Stimulated activated CD4-positive, alpha-beta T cell treated with anti-CD3 and anti-CD28 coated beads, Interleukin-1b, Interleukin-23, amount 100 ng/mL, for 1 hour (primary cell): ENCODE results near the gene TSGA10.
"Not testable (repeated sequence)": the region's sequence is repeated elsewhere in the genome, so short reads cannot be mapped to it uniquely, and the experiment has no call there.

Experiments
- DNase-seq, 2 donors: peaks; one replicate each; pipeline ENCODE4 v3.0.0-alpha.2; 2020; ENCODE audit warnings: low read depth in 2 of 2

The TSGA10 gene

DNA sequence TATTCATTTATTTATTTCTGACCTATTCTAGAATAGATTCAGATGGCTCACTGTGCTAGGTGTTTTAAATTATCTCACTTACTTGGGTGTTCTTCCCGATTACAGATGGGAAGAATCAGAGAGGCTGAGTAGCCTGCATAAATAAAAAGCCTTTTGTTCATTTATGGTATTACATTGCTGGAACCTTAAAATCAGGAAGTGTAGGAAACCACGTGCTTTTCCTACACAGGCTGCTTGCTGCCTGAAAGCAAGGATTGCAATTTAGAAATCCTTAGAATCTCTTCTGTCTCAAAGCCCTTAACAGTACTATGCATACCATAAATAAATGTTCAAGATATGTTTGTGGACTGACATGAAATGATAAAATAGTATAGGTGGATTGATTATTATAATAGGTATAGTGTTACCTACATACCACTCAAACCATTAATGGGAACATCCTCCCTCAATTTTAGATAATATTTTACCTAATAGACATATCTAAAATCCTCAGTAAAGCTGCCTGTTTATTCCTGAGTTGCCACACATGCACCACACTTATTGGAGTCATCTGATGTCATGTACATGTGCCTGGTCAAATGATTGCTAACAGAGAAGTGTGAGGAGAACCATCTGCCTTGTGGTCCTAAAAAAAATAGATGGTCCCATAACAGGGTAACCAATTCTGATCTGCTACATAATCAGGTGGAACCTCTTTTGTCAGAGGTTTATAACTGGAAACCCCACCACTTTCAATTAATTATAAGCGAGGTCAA, 86.7 kb downstream of the TSGA10 start:
- DNase-seq: no peak

DNA sequence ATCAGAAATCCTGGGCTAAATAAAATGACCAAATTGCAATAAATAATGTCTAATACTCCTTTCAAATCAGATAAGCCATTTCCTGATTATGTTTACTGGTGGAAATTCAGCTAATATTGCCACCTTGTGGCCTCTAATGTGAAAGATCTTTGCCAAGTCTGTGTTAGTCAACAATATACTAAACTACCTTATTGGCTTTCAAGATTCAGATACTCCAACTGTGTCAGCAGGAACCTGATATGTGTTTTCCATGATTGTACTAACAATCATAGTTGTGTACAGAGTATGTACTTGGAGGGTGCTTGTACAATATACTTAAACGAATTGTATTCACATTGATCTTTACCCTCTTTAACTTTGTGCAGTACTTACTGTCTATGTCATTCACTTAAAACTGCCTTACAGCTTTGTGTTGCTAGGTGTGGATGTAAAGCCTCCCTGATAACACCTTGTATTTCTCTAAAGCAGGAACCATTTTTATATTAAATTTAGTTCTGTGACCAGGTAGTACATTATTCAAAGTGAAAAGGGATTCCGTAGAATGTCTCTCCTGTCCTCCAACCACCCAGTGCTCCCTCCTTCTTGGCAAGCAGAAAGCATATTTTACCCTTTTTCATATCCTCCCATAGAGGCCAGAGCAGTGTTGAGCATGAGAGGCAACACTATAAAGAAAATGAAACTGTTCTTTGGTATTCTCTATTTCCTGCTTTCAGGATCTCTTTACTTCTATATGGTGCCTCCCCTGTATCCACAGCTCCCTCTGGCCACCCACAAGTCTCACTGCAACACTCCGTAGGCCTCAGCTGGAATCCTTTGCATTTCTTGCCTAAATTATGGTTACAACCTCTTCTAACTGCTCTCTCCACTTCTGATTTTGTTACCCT, 88.4 kb downstream of the TSGA10 start:
- no peak for DNase-seq

DNA sequence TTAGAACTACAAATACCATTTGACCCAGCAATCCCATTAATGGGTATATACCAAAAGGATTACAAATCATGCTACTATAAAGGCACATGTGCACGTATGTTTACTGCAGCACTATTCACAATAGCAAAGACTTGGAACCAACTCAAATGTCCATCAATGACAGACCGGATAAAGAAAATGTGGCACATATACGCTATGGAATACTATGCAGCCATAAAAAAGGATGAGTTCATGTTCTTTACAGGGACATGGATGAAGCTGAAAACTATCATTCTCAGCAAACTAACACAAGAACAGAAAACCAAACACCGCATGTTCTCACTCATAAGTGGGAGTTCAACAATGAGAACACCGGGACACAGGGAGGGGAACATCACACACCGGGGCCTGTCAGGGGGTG, 105.6 kb downstream of the TSGA10 start:
- not testable (repeated sequence) for DNase-seq

DNA sequence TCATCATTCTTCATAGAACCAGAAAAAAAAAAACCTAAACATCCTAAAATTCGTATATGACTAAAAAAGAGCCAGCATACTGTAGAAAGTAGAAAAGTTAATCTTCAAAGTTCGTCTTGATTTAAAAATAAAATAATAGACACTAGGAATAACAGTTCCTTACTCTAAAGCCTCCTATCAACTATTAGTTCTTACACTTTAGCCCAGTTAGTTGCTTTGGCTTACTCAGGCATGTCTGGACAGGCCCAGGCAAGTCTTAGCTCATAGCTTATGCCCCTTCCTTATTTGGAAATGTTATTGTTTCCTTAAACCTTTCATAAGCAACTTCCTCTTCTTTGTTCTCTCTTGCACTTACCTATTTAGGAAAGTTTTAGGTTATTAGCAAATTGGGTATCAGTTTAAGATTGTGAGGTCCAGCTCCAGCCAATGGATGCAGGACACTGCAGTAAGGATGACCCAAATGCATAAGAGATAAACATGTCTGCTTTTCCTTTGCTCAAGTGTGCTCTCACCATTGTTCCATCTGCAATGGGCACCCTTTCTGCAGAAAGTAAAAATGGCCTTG, 113.9 kb downstream of the TSGA10 start:
- not testable (repeated sequence) for DNase-seq

DNA sequence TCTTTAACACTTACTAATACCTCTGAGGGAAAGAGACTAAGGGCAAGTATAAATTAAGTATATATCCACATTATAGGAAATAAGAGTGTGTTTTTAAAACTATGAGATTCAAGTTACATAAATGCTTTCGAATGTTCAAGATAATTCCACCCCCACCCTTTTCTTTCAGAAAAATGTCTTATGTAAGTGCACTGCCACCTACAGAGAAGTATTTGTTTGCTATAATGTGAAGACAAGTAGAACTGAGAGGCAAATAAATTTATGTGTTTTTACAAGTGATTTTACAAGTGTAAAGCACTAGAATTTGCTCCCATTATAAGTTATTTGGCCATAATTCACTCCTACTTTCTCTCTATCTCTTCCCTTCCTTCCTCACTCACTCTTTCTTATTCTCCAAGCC, 118.8 kb downstream of the TSGA10 start:
- DNase-seq: no peak

DNA sequence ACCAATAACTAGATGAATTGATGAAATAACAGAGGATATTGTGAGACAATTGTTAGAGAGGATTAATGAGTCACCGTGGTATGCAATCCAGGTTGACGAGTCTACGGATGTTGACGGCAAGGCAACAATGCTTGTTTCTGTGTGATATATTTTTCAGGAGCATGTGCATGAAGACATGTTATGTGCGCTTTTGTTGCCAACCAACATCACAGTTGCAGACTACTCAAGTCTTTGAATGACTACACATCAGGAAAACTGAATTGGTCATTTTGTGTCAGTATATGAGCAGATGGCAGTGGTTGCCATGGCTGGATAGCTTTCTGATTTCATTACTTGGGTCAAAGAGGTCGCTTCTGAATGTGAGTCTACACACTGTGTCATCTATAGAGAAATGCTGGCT, 122.0 kb downstream of the TSGA10 start:
- no peak for DNase-seq

DNA sequence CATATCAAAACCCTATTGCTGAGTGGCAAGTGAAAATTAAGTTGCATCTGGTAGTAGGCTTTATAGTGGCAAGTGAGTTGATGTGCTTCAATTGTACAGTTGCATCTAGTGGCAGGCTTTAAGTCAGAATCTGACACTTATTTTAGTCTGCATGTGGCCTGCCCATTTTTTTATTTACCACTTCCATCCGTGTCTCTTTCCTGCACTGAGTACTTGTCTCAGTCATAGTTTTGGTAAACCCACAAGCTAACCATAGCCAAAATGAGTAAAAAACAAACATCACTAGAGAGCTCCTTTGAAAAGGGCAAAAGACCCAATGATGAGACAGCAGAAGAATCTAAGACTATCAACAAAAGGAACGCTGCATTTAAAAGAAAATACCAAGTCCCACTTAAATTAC, 122.7 kb downstream of the TSGA10 start:
- no peak for DNase-seq

DNA sequence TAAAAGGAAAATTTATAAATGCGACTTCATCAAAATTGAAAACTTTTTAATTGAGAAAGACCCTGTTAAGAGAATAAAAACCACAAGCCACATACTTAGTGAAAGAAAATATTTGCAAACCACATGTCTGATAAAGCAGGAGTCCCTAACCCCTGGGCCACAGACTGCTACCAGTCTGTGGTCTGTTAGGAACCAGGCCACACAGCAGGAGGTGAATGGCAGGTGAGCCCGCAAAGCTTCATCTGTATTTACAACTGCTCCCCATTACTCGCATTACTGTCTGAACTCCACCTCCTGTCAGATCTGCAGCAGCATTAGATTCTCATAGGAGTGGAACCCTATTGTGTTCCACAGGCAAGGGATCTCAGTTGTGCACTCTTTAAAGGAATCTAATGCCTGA, 123.3 kb downstream of the TSGA10 start:
- no peak for DNase-seq

DNA sequence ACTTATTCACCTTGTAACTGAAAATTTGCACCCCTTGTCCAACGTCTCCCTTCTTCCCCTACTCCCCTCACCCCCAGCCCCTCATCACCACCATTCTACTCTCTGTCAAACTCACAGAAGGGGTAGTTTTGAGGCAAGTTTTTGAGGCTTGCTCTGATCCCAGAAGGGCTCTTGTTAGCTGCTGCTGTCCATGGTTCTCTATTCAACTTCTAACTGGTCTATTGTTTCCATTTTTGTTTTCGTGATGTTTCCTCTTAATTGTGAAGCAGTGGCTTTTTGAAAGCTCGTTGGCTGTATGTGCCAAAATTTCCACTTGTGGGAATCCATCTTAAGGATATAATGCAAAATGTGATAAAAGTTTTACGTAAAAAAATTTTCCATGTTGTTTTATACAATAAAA, 126.2 kb downstream of the TSGA10 start:
- DNase-seq: no peak

DNA sequence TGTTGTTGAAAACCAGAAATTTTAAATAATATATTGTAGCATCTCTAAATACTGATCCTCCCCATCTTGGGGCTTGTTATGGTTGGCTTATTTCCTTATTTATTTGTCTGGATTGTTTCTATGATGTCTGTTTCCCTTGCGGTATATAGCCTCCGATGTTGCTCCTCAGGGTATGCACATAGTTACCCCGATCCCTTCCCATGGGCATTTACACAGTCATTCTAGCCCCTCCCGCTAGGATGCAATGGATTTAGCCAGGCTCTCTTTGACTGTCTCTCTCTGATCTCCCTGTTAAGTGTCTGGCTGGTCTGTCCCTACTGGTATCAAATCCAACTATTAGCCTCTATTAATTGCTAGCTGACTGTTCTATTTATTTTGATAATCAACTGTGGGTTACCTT, 126.9 kb downstream of the TSGA10 start:
- DNase-seq: no peak

DNA sequence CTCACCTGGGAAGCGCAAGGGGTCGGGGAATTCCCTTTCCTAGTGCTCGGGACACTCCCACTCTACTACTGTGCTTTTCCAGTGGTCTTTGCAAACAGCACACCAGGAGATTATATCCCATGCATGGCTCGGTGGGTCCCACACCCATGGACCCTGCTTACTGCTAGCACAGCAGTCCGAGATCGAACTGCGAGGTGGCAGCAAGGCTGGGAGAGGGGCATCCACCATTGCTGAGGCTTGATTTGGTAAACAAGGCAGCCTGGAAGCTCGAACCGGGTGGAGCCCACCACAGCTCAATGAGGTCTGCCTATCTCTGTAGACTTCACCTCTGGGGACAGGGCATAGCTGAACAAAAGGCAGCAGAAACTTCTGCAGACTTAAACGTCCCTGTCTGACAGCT, 154.0 kb downstream of the TSGA10 start:
- DNase-seq: no peak

DNA sequence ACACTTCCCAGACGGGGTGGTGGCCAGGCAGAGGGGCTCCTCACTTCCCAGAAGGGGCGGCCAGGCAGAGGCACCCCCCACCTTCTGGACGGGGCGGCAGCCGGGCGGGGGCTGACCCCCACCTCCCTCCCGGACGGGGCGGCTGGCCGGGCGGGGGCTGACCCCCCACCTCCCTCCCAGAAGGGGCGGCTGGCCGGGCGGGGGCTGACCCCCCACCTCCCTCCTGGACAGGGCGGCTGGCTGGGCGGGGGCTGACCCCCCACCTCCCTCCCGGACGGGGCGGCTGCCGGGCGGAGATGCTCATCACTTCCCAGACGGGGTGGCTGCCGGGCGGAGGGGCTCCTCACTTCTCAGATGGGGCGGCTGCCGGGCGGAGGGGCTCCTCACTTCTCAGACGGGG, 166.0 kb downstream of the TSGA10 start:
- not testable (repeated sequence) for DNase-seq

DNA sequence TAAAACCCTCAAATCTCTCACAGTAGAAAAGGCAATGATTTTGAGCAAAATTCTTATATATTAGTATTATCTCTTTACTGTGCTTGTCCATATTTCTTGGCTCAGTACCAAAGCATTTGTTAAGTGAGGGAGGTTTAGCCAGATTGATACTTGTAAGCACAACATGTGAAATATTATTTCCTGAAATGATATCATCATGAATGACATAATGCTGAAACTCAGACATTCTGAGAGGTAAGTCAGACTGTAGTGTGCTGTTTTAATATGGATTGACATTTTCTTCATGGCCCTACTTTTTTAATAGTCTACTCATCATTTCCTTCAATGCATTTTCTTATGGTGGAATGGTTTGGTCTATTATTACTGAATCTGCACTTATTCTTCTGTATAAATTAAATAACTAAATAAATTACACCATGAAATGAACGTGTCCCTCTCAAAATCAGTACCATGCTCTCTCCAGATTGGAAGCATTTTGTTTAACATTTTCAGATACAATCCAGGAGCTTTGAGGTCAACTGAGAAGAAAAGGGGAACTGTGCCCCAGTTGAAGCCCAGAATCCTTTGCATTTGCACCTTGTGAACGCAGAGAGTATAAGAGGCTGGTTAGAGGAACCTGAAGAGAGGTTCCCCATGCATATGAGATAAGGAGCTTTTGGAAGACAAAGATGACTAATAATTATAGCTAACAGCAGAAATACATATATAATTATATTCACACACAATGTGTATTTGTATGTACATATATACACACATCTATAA, 168.7 kb downstream of the TSGA10 start:
- DNase-seq: no peak

DNA sequence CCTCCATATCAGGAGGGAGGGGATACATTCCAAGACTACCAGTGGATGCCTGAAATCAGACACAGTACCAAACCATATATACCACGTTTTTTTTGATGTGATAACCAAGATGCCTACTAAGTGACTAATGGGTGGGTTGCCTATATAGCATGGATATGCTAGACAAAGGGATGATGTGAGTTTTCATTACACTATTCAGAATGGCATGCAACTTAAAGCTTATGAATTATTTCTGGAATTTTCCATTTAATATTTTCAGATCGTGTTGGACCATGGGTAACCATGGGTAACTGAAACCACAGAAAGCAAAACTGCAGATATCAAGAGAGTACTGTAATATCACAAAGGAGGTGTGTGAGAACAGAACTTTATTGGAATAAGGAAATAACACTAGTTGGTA, 179.1 kb downstream of the TSGA10 start:
- DNase-seq: no peak

DNA sequence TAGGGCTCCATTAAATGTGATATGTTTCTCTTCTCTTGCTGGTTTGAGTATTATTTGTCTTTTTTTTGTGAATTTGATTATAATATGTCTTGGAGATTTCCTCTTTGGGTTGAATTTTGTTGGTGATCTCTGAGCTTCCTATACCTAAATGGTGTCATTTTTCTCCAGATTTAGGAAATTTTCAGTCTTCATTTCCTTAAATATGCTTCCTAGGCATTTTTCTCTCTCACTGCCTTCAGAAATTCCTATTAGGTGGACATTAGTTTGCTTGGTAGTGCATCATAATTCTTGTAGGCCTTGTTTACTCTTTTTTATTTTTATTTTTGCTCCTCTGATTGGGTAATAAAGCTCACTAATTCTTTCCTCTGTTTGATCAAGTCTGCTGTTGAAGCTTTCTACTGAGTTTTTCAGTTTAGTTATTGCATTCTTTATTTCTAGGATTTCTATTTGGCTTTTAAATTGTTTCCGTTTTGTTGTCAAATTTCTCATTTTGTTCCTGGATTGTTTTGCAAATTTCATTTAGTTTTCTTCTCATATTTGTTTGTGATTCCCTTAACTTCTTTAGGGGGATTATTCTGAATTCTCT, 182.1 kb downstream of the TSGA10 start:
- no peak for DNase-seq

DNA sequence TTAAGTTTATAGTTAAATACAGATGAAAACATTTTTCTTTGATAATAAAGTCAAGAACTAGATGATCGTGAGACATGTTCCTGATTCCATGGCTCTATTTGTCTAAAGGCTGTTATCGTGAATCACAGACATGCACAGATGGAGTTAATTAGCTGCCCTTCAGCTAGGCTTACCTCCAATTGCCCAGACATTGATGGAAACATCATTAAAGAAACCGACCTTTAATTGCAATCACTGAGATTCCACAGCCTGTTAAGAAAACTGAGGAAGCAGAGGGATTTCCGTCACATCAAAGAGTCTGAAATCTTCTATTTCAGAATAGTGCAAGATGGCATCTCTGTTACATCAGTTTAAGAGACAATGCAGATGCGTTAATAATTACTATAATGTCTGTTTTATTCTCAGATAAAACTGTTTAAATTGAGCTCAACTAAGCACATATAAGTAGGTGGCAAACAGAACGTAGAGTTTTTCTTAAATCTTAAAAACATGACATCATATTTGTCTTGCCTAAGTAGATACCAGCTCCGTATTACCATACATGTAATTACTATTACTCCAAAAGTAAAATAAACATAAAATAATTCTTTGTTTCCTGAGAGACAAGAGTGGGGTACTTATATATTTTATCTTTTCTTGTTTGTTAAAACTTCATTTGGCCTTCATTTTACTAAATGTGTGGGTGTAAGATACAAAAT, 194.8 kb downstream of the TSGA10 start:
- no peak for DNase-seq

DNA sequence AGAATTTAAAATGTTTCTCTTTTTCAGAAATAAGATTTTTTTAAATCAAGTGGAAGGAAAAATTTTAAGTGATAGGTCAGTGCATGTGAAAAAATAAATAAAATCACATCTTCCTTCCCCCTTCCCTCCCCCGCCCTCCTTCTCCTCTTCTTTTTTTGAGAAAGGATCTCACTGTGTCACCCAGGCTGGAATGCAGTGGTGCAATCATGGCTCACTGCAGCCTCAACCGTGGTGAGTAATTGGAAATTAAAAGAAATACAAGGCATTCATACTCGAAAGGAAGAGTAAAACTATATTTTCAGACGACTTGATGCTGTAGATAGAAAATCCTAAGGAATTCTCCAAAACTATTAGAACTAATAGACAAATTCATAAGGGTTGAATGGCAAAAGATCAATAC, 201.8 kb downstream of the TSGA10 start:
- no peak for DNase-seq

DNA sequence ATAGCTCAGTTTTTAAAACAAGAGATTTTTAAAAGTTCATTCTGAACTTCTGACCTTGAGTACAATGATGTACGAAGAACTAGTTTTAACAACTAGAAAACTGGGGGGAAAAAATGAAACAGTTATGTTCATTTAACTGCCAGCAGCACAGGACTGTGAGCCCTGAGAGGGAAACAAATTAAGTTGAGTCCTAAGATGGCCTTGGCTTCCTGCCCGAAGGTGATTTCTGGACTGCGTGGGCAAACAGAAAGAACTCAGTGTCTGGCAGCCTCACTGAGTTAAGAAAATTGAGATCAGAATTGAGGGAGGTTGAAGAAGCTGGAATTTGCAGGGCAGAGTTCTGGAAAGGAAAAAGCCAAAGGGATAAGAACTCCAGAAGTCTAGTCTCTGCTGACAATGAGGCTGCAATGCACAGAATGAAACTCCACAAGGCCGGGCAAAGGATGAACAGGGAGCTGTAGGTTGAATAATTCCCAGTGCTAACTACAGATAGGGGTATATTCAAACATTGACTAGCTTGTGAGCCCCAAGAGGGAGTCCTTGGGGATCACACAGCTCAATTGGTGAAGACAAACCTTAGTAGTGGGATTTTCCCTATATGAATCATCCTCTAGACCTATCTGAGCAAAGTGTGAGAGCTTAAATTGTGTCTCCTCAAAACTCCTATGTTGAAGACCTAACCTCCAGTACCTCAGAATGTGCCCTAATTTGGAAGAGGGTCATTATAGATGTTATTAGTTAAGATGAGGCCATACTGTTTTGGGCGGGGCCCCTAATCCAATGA, 205.6 kb downstream of the TSGA10 start:
- no peak for DNase-seq

DNA sequence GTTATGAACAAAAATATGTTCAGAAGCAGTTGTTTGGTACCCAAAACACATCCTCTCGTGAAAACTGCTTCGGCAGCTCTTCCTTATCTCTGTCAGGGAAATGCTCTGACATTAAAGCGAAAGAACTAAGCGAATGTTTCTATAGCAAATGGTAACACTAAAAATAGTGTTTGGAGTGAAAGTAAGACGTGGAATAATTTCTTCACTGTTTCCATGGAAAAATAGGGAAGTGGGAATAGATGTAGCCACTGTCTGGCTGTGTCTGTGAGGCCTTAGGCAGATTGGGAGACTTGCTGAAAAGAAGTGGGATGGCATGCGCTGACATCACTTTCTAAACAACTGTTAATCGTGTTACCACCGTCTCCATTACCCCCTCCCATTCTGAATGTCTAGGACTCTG, 207.2 kb downstream of the TSGA10 start:
- no peak for DNase-seq
